Measurements from ENCODE around the gene CSMD2. TPM values are rescaled to one million over a fixed set of nuclear protein-coding genes. Genes with fewer than 3 reads are reported as not detected.

The CSMD2 gene
- polyA plus RNA-seq, 1 donor from 2014 or later: not detected

DNA sequence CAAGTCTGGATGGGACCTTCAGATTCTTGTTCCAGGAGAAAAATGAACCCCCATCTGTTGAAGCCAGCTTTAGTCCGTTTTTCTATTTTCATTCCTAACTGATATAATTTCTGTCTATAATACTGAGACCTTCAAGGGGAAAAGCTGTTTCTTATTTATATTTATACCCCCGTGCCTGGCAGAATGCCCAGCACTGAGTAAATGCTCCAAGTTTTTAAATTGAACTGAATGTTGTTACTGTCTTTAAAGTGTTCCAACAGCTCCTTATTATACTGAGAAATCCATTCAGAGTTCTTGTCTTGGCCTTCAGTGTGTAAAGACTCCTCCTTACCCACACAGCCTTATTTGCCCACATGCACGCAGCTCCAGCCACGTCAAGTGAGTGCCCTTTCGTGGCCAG is 479.8 kb downstream of the CSMD2 start:
- peaks cover 18% of the 10 kb centered on the region for H3K27me3 Mint-ChIP-seq
- H3K4me3 Mint-ChIP-seq: no peak overlapping the region
- H3K36me3 Mint-ChIP-seq: no peaks in the 10 kb centered on the region
- no peak overlapping the region for H3K27ac Mint-ChIP-seq
- no peaks in the 10 kb centered on the region for H3K4me1 Mint-ChIP-seq
- peaks cover 0 to 3% (median 2%) of the 10 kb centered on the region in 3 donors for H3K9me3 Mint-ChIP-seq

GRCh38 chr1:33684396-33685179 is 480.4 kb downstream of the CSMD2 start:
- H3K27me3 Mint-ChIP-seq: peaks cover 18% of the 10 kb centered on the region
- H3K9me3 Mint-ChIP-seq: peaks cover 0 to 3% (median 2%) of the 10 kb centered on the region in 3 donors
- H3K27ac Mint-ChIP-seq: no peak overlapping the region
- H3K4me1 Mint-ChIP-seq: no peaks in the 10 kb centered on the region
- no peak overlapping the region for H3K4me3 Mint-ChIP-seq
- H3K36me3 Mint-ChIP-seq: no peaks in the 10 kb centered on the region

DNA sequence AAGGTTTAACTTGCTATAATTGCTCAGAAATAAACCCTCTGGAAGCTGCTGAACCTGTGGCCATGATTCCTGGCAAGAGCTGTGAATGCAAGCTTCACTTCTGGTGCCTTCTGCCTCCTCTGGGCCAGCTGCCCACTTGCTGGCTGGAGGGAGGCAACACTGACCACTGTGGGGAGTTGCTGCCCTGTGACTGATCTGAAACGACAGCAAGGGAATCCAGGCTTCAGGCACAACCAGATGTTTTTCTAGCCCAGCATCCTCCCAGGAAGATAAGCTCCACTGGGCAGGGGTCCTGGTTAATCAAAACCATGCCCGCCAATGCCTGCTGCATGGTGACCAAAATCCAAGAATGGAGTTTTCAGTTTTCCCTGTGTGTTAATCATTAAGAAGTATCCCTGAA is 481.1 kb downstream of the CSMD2 start:
- H3K27me3 Mint-ChIP-seq: peaks cover 18% of the 10 kb centered on the region
- peaks cover 0 to 3% (median 2%) of the 10 kb centered on the region in 3 donors for H3K9me3 Mint-ChIP-seq
- no peaks in the 10 kb centered on the region for H3K36me3 Mint-ChIP-seq
- no peak overlapping the region for H3K4me3 Mint-ChIP-seq
- no peak overlapping the region for H3K27ac Mint-ChIP-seq
- no peaks in the 10 kb centered on the region for H3K4me1 Mint-ChIP-seq

- no peak overlapping the region for H3K27ac Mint-ChIP-seq
- no peaks in the 10 kb centered on the region for H3K36me3 Mint-ChIP-seq
- H3K4me1 Mint-ChIP-seq: no peaks in the 10 kb centered on the region
- H3K27me3 Mint-ChIP-seq: peaks cover 18% of the 10 kb centered on the region
- H3K9me3 Mint-ChIP-seq: peaks cover 2 to 7% (median 3%) of the 10 kb centered on the region in 3 donors
- H3K4me3 Mint-ChIP-seq: no peak overlapping the region
Measured at GRCh38 chr1:33682371-33682770, 482.7 kb downstream of the CSMD2 start.

- Mint-ChIP-seq H3K4me1 (no peaks in the 10 kb centered on the region), H3K27me3 (peaks cover 9% of the 10 kb centered on the region), H3K27ac (no peak overlapping the region), H3K9me3 (peaks cover 2 to 7% (median 7%) of the 10 kb centered on the region in 3 donors), H3K36me3 (peaks cover 1% of the 10 kb centered on the region), H3K4me3 (no peak overlapping the region)
Measured at GRCh38 chr1:33680281-33680840, 484.7 kb downstream of the CSMD2 start.

DNA sequence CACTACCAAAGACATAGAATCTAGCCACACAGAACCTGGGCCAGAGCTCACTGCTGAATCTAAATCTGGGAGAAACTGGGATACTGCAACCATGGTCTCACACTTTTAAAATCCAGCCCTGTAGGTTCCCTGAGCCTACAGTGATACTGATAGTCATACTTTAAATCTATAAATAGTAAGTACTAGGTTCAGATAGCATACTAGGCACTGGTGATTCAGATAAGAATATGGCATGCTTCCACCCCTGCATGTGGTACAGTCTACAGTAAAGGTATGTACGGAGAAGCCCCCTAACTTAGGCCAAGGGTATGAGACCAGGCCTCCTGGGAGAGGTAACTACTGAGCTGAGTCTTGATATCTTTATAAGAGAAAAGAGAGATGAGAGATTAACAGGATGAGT is 494.5 kb downstream of the CSMD2 start:
- no peaks in the 10 kb centered on the region for H3K4me1 Mint-ChIP-seq
- H3K9me3 Mint-ChIP-seq: peaks cover 0 to 7% (median 2%) of the 10 kb centered on the region in 3 donors
- H3K27me3 Mint-ChIP-seq: peaks cover 12% of the 10 kb centered on the region
- no peaks in the 10 kb centered on the region for H3K36me3 Mint-ChIP-seq
- no peak overlapping the region for H3K27ac Mint-ChIP-seq
- H3K4me3 Mint-ChIP-seq: no peak overlapping the region

GRCh38 chr1:33668695-33669094 is 496.3 kb downstream of the CSMD2 start:
- Mint-ChIP-seq H3K27me3 (peaks cover 12% of the 10 kb centered on the region), H3K9me3 (peaks cover 0 to 9% (median 2%) of the 10 kb centered on the region in 3 donors), H3K27ac (no peak overlapping the region), H3K4me3 (no peak overlapping the region), H3K36me3 (no peaks in the 10 kb centered on the region), H3K4me1 (no peaks in the 10 kb centered on the region)

DNA sequence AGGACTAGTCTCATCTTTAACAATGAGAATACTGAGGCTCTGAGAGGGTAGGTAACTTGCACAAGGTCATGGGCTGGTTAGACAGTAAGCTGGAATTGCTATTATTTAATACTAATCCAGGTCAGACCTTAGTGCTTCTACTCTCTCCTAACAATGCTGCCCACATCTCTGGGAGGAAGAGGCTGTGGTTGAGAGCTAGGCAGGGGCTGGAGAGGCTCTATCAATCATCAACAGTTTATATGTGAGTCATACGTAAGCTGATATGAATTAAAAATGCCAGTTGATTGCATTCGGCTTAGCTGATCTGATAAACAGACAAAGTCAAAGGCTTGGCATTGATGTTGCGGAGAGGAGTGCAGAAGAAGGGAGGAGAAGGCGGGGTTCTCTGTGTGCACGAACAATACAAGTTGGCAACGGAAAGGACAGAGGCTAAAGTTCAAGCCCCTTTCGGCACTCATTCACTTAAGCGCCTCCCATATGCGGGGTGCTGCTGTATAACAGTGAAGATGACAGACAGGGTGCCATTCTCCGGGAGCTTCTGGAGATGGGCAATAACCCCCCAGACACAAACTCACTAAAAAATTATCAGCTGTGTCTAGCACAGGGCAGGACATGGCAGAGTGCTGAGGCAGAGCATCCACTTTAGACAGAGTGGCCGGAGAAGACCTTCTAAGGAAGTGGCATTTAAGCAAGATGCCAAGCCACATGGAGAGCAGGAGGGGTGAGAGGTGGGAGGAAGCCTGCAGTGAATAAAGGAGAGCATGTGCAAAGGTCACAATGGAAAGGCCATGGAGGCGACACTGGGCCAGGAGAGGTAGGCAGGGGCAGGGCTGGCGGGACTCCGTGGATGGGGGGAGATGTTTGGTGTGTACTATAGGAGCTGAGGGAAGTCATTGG is 497.4 kb downstream of the CSMD2 start:
- Mint-ChIP-seq H3K27ac (no peak overlapping the region), H3K4me1 (no peaks in the 10 kb centered on the region), H3K27me3 (peaks cover 12% of the 10 kb centered on the region), H3K9me3 (peaks cover 0 to 5% (median 0%) of the 10 kb centered on the region in 3 donors), H3K4me3 (no peak overlapping the region), H3K36me3 (no peaks in the 10 kb centered on the region)

DNA sequence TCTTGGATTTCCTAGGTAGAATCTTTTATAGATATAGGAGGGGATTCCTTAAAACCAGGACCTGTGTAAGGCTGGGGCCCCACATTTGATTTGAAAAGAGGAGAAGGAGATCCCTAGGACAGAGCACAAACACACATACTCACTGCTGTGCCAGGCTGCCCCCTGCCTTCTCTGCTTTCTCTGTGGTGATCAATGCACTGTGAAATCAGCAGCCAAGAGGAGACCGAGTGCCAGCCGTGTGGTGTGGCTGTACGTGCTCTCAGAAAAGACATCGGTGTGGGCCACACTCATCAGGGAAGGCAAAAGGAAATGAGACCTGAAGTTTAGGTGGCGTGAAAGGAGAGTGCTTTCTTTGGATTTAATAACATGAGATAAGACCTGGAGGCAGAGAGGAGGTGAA is 498.4 kb downstream of the CSMD2 start:
- H3K4me3 Mint-ChIP-seq: no peak overlapping the region
- no peaks in the 10 kb centered on the region for H3K36me3 Mint-ChIP-seq
- H3K4me1 Mint-ChIP-seq: no peaks in the 10 kb centered on the region
- no peak overlapping the region for H3K27ac Mint-ChIP-seq
- peaks cover 12% of the 10 kb centered on the region for H3K27me3 Mint-ChIP-seq
- H3K9me3 Mint-ChIP-seq: peaks cover 0 to 5% (median 0%) of the 10 kb centered on the region in 3 donors

DNA sequence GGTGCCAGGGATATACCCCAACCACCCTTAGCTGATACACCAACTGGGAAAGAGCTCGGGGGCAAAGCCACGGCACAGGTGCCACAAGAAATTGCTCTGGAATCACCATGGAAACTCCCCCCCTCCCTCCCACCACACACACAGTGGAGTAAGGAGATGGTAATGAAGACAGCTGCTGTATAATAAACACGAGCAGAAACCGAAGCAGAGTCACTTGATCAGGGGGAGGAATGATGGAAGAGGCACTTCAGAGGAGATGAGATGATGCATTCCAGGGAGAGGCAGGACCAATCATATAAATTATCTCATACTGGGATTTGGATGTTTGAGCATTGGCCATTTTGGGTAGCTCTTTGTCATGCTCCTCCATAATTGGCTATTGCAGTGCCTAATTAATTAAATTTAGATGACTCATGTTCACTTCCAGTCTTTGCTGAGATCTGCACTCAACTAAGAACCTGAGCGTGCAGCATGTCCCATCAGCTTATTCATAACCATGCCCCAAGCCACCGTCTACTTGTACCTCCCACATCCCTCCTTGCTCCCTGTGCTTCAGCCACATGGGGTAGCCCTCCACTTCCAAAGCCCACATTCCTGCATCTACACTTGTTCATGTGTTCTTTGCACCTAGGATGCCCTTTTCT is 503.1 kb downstream of the CSMD2 start:
- Mint-ChIP-seq H3K27me3 (peaks cover 8% of the 10 kb centered on the region), H3K27ac (no peak overlapping the region), H3K4me1 (no peaks in the 10 kb centered on the region), H3K9me3 (peaks cover 0 to 3% (median 0%) of the 10 kb centered on the region in 3 donors), H3K36me3 (no peaks in the 10 kb centered on the region), H3K4me3 (no peak overlapping the region)

DNA sequence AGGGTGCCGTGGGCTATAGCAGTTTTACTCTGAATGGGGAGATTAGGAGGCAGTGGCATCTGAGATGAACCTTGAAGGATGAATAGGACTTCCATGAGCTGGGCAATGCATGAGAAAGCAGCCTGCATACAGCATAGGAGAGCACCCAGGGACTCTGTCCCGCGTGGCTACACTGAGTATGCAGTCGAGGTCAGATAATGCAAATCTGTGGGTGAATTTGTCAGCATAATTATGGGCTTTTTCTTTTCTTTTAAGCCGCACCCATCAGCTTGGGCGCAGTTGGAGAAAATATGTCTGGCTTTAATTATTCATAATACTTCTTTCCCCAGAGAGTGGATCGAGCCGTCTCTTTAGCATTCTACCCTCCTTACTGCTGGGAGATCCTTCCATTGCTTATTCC is 504.1 kb downstream of the CSMD2 start:
- peaks cover under 1% of the 10 kb centered on the region for H3K36me3 Mint-ChIP-seq
- peaks cover 0 to 3% (median 0%) of the 10 kb centered on the region in 3 donors for H3K9me3 Mint-ChIP-seq
- no peak overlapping the region for H3K27ac Mint-ChIP-seq
- no peak overlapping the region for H3K4me3 Mint-ChIP-seq
- peaks cover 3% of the 10 kb centered on the region for H3K27me3 Mint-ChIP-seq
- H3K4me1 Mint-ChIP-seq: no peaks in the 10 kb centered on the region

- H3K27ac Mint-ChIP-seq: no peak overlapping the region
- H3K27me3 Mint-ChIP-seq: peaks cover 3% of the 10 kb centered on the region
- no peaks in the 10 kb centered on the region for H3K4me1 Mint-ChIP-seq
- H3K9me3 Mint-ChIP-seq: peaks cover 0 to 2% (median 0%) of the 10 kb centered on the region in 3 donors
- H3K36me3 Mint-ChIP-seq: peaks cover 2% of the 10 kb centered on the region
- H3K4me3 Mint-ChIP-seq: no peak overlapping the region
Measured at GRCh38 chr1:33660244-33660643, 504.8 kb downstream of the CSMD2 start.

DNA sequence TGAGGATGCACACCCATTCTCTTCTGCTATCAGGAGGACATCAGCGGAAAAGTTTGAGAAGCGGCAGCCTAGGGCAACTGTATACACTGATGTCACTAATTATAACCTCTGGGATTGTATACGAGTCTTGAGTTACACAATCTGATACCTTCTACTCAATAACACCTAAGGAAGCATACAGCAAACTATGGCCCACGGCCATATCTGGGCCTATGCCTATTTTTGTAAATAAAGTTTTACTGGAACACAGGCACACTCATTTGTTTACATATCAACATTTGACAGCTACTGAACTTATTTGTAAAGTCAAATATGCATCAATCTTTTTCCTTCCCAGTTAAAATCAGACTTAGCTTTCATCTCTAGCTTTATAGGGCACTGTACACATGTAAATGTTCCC is 505.4 kb downstream of the CSMD2 start:
- Mint-ChIP-seq H3K27ac (no peak overlapping the region), H3K4me3 (no peak overlapping the region), H3K4me1 (no peaks in the 10 kb centered on the region), H3K36me3 (peaks cover 2% of the 10 kb centered on the region), H3K27me3 (peaks cover 3% of the 10 kb centered on the region), H3K9me3 (peaks cover 0 to 2% (median 0%) of the 10 kb centered on the region in 3 donors)

- Mint-ChIP-seq H3K9me3 (no peaks in the 10 kb centered on the region), H3K4me3 (no peak overlapping the region), H3K36me3 (peaks cover 2% of the 10 kb centered on the region), H3K4me1 (no peaks in the 10 kb centered on the region), H3K27ac (no peak overlapping the region), H3K27me3 (peaks cover 3% of the 10 kb centered on the region)
Measured at GRCh38 chr1:33657833-33658232, 507.2 kb downstream of the CSMD2 start.
